GM19193 (cell line): ENCODE data around the gene BPI.

ENCODE experiments used
- POLR2A ChIP-seq: IDR thresholded peaks from 4 replicates; pipeline ENCODE4 v1.6.1; 2011; ENCODE audit not compliant: insufficient read depth, insufficient read length; ENCODE audit errors: extremely low read depth

The BPI gene

DNA sequence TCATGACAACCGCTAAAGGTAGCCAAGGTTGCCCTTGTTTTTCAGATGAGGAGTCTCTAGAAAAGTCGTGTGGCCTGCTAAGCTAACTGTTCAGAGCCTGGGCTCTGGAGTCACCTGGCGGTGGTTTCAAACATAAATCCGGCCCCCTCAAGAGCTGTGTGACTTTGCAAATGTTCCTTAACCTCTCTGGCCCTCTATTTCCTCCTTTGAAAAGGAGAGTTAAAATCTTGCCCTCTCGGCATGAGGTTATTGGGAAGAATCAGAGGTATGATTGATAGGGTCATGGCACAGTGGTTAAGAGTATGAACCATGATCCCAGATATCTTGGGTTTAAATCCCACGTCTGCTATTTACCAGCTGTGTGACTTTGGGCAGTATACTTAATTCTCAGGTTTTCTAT lies 36.7 kb downstream of the BPI start:
- no peak for TF ChIP-seq POLR2A

DNA sequence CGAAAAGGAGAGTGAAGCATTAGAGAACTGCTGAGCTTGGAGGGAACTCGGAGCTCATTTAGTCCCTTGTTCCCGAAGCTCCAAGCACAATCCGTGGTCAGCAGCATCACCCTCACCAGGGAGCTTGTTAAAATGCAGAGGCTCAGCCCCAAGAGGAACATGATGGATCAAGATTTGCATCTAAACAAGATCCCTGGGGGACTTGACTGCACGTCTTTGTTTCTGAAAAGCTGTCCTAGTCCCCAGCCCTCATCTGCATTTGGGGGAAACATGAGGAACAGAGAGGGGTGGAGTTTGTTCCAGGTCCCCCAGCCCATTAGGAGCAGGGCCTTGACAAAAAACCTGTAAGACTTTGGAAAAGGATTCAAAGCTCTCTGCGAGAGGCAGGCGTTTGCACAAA lies 38.3 kb downstream of the BPI start:
- TF ChIP-seq POLR2A: no peak

DNA sequence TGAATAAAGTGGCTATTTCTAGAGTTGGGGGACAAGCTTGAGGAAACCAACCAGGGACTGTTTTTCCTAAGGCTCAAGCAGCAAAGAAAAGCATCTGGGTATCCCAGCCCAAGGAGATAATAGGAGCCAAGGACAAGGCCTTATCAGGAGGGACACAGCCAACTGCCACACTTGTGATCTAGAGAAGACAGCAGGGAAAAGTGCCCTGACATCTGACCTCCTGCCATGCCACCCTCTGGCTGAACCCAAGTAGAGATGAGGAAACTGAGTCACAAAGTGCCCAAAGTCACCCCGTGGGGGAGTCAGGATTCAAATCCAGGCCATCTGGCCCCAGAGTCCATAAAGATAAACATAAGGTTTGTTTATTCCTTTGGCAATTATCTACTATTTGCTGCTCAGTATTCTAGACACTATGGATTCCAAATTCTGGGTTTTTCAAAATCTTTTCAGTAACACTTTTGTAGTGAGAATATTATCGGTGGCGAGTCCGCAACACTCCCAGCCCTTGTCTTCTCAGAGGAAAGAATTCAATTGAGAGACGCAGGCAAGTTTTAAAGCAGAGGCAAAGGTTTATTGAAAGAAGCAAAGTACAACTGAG lies 38.9 kb downstream of the BPI start:
- TF ChIP-seq POLR2A: no peak

DNA sequence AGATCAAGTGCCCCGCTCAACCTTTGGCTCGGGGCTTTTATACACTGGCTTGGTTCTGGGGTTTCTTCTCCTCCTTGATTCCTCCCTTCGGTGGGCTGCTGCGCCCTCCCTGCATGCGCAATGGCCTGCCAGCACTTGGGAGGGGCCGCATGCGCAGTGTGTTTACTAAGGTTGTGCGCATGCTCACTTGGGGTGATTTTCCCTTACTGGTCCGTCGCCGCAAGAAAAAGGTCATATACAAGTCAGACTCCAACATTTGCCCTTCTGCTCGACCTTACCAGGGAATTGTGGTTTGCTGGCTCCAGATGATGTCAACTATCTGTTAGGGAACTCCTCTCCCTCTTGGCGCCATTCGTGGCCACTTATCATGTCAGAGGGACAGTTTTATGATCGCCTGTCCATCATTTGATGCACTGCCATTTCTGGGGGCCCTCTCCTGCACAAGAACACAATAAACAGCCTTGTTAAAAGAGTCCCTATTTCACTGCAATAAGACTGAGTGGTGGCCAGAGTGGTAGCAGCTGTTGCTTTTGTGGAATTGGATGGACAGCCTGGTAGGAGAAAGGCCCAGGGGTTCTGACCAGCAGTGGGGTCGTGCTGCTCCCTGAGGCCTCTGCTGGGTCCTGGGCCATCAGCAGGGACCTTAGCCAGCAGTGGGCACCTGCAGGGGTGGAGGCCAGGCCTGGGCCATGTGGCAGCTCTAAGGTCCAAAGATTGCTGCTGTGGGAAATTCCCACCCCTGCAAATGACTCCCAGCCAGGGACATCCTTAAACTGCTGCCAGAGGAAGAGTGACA lies 39.6 kb downstream of the BPI start:
- TF ChIP-seq POLR2A: no peak

DNA sequence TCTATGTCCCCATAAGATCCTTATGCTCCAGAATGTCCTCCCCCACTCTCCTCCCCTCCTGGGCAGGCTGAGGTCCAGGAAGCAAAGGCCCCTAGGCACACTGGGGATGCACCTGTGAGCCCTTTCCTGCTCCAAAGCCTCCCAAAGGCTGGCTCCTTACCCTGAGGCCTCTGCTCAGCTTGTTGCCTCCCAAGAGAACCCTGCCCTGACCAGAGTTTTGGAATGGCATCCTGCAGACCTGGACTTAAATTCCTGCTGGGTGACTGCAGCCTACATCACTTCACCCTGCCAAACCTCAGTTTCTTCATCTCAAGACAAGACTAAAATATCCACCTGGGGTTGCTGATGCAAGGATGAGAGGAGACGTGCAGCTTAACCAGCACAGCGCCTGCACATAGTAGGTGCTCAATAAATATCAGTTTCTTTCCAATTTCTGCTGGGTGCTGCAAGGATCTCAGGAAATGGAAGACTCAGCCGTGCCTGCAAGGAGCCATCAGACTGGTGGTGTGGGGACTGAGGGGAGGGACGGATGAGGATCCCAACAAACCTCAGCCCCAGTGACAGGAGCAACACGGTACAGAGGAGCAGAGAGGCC lies 40.2 kb downstream of the BPI start:
- TF ChIP-seq POLR2A: no peak

DNA sequence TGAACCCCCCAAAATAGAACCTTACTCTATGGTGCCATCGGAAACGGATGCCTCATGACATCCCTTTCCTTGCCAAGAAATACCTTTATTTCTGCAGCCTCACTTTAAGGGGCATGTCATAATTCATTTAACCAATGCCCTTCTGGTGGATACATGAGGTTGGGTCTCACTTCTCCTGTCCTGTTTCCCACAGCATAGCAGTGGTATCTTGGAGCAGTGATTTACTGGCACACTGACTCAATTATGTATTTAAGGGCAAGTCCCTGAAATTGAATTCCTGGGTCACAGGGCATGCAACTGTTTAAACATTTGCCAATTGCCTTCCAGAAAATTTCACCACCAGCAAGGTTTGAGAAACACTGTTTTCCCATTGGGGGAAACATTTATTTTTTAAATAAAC lies 41.7 kb downstream of the BPI start:
- no peak for TF ChIP-seq POLR2A

DNA sequence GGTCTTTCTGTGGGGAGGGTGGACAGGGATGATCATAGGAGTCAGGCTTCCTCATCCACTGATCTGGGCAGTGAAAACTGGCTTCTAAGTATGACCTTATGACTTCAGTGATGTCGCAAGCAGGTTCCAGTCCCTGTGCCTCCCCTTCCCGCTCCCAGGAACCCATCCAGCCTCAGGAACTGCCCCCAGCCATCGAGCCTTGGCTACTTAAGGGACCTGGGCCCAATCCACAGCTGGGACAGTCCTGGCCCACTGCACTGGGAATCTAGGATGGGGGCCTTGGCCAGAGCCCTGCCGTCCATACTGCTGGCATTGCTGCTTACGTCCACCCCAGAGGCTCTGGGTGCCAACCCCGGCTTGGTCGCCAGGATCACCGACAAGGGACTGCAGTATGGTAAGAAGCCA lies 42.3 kb downstream of the BPI start, which contains the start of gene LBP:
Gene LBP, plus strand, starts transcription at position 236 of the 405 bp plus-strand sequence. Its CDS starts 35 bp downstream, at position 271.
- TF ChIP-seq POLR2A: no peak

DNA sequence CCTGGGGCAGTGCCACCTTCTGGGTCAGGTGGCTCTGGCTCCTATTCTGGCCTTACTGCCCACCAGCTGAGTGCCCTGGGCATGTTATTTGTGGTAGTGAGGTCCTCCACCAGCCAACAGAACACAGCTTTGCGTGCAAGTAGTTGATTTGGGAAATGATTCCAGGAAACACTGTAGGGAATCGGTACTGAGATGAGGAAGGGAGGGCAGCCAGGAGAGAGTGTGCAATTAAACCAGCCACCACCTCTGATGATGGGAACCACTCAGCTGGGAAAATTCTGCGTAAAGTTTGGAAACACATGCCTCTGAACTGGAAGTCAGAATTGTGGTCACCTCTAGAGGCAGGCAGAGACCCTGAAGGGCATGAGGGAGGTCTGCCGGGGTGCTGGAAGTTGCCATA lies 42.8 kb downstream of the BPI start:
- TF ChIP-seq POLR2A: no peak

DNA sequence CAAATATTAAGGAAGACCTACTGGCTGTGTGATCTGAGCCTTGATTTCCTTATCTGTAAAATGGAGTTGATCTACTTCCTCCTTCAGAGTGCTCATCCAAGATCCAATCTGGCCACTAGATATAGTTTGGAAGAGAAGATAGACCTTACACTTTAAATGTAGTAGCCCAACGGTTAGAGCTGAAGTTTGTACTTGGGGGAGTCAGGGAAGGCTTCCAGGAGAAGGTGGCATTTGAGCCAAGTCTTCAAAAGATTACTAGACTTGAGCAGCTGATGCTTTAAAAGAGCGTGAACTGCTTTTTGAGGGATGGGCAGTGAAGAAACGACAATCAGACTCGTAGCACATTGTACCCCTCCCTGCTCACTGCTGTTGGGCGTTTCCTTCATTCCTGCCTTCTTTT lies 45.9 kb downstream of the BPI start:
- no peak for TF ChIP-seq POLR2A

DNA sequence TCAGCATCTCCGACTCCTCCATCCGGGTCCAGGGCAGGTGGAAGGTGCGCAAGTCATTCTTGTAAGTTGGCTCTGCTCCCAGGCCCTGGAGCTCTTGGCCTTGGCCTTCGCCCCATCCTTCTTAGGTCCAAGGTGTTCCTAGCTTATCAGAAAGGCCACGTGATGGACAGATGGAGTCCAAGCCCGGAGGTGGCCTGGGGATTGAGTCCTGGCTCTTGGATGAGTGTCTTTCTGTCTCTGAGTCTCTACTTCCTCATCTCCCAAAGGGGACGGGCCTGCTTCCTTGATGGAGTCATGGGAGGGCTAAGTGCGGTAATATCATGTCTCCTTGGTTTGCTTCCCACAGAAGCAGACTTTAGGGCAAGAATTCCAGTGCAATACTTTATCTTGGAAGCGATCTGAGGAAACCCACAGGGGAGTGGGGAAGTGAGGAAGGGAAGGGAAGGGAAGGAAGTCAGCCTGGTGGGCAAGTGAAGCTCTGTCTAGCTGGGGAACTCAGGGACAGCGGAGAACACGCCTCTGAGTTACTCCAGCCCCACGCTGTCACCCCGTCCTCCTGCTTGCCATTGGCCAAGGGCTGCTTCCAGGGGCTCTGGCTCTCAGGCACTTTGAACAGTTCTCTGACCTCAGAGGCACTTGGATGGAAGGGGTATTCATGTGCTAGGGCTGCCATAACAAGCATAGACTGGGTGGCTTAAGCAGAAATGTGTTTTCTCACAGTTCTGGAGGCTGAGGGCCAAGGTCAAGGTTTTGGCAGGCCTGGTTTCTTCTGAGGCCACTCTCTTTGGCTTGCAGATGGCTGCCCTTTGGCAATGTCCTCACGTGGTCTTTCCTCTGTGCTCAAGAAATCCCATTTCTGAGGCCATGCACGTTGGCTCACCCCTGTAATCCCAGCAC lies 47.2 kb downstream of the BPI start:
- no peak for TF ChIP-seq POLR2A

DNA sequence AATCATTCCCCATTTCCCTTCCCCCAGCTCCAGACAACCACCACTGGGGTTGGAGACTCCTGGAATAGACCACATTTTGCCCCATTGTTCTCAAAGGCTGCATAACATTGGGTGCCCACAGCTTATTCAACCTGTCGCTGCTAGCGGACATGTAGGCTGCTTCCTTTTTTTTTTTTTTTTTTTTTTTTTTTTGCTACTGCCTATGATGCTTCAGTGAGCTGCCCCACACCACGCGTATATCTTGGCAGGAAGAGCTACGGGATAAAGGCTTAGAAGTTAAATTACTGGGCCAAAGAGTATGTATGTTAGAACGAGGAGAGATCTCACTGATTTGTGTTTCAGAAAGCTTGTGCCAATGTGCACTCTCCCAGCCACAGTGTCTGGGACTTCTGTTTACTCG lies 49.4 kb downstream of the BPI start:
- TF ChIP-seq POLR2A: no peak

DNA sequence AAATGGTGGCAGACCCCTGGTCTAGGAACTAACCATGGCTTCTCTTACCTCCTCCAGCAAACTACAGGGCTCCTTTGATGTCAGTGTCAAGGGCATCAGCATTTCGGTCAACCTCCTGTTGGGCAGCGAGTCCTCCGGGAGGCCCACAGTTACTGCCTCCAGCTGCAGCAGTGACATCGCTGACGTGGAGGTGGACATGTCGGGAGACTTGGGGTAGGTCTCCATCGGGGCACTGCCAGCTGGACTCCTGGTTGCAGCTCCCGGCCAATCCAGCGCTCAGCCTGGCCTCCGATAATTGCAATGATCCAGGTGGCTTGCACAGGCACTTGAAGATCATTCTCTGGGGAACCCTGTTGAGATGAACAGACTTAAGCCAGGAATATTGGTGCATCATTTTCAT lies 50.3 kb downstream of the BPI start:
- no peak for TF ChIP-seq POLR2A

DNA sequence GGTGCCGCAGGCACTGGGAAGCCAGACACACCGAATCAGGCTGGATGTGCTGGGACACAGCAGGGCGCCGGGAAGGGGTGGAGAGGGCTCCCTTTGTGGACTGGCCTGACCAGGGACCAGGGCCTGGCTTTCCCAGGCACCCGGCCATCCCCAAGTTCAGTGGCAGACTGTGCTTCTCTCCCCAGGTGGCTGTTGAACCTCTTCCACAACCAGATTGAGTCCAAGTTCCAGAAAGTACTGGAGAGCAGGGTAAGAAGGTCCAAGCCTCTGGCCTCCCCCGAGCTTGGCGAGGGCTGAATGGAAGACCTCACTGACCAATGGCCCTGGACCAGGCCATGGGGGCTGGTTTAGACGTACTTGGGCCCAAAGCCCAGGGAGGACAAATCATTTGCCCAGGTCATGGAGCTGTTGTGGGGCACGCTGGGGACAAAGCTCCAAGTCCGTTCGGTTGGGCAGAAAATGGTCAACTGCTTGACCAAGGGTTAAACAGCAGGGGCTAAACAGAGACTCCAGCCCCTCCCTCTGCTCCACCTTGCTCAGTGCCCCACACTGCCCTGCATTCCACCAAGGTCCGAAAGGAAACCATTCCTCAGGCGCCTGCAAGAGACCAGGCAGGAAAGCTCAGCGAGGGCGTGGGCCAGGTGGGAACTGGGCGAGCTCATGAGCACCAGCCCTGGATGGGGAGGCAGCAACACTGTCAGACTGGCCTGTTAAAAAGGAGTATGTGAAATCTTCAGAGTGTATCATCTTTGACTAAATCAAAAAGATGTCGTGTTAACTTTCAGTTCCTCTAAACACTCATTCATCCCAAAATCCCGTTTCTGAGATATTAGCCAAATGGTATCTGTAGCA lies 51.4 kb downstream of the BPI start:
- no peak for TF ChIP-seq POLR2A

DNA sequence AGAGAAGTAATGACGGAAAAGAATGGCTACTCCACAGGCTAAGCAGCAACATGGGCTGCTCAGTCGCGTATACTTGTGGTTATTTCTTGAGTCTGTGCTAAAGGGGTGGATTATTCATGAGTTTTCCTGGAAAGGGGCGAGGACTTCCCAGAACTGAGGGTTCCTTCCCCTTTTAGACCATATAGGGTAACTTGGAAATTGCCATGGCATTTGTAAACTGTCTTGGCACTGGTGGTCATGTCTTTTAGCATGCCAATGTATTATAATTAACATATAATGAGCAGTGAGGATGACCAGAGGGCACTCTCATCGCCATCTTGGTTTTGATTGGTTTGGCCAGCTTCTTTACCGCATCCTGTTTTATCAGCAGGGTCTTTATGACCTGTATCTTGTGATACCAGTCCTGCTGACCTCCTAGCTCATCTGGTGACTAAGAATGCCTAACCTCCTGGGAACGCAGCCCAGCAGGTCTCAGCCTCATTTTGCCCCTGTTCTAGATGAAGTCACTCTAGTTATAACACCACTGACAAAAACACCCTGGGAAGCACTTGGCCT lies 53.8 kb downstream of the BPI start:
- no peak for TF ChIP-seq POLR2A
